Karpas-422 (cell line): ENCODE measurements around the gene PCSK7. TPM values are rescaled to one million over a fixed set of nuclear protein-coding genes. Genes with fewer than 3 reads are reported as not detected.
"Not testable (repeated sequence)": the region's sequence is repeated elsewhere in the genome, so short reads cannot be mapped to it uniquely, and the experiment has no call there.

Experiments
- DNase-seq: peaks from one replicate; pipeline ENCODE4 v3.0.0-alpha.2; 2015
- H2AFZ ChIP-seq: fragments of 200-600 bp; sonication (generic); 2 replicates; pipeline ENCODE4 v1.6.1; 2014; ENCODE audit warnings: antibody characterized with exemption, low read length, mixed read lengths
- H3K27ac ChIP-seq: fragments of 200-600 bp; sonication (generic); 2 replicates; pipeline ENCODE4 v1.5.1; 2014; ENCODE audit warnings: mild to moderate bottlenecking, low read length, moderate library complexity
- H3K27me3 ChIP-seq: fragments of 200-600 bp; sonication (generic); 2 replicates; pipeline ENCODE4 v1.6.1; 2014; ENCODE audit warnings: low read length, mixed read lengths
- H3K36me3 ChIP-seq: fragments of 200-600 bp; sonication (generic); 2 replicates; pipeline ENCODE4 v1.6.1; 2014; ENCODE audit warnings: low read length, mixed read lengths; ENCODE audit not compliant: insufficient read depth
- H3K4me1 ChIP-seq: fragments of 200-600 bp; sonication (generic); 2 replicates; pipeline ENCODE4 v1.6.1; 2014; ENCODE audit warnings: mild to moderate bottlenecking, low read length, mixed read lengths
- H3K4me2 ChIP-seq: fragments of 200-600 bp; sonication (generic); 2 replicates; pipeline ENCODE4 v1.6.1; 2014; ENCODE audit warnings: low read length, low read depth, mild to moderate bottlenecking; ENCODE audit not compliant: poor library complexity, severe bottlenecking
- H3K4me3 ChIP-seq: fragments of 200-600 bp; sonication (generic); 2 replicates; pipeline ENCODE4 v1.5.1; 2014; ENCODE audit warnings: mild to moderate bottlenecking, antibody characterized with exemption, low read length, mixed read lengths
- H3K79me2 ChIP-seq: fragments of 200-600 bp; sonication (generic); 2 replicates; pipeline ENCODE4 v1.6.1; 2014; ENCODE audit warnings: mild to moderate bottlenecking, low read length, mixed read lengths
- H3K9ac ChIP-seq: fragments of 200-600 bp; sonication (generic); 2 replicates; pipeline ENCODE4 v1.6.0; 2014; ENCODE audit warnings: low read length
- H3K9me2 ChIP-seq: fragments of 200-600 bp; sonication (generic), shearing (Covaris generic); replicated peaks from 2 replicates; pipeline ENCODE4 v1.6.0; 2014; ENCODE audit warnings: mild to moderate bottlenecking, low read length, moderate library complexity; ENCODE audit not compliant: insufficient read depth
- H3K9me3 ChIP-seq: fragments of 300-700, 200-600 bp; sonication (generic); 2 replicates; pipeline ENCODE4 v1.6.1; 2014; ENCODE audit warnings: low read length, mixed read lengths
- H4K20me1 ChIP-seq: fragments of 200-600 bp; sonication (generic); 2 replicates; pipeline ENCODE4 v1.6.1; 2014; ENCODE audit warnings: mild to moderate bottlenecking, antibody characterized with exemption, low read length, low read depth; ENCODE audit not compliant: insufficient read depth
- total RNA-seq: library from RNA; depleted of rRNA; stranded (reverse); fragments of >200 nt; shearing (Covaris generic); gene quantifications from 2 replicates; pipeline ENCODE4 v1.2.3, GENCODE V29; 2014; ENCODE audit warnings: low replicate concordance

Gene PCSK7
- total RNA-seq, 1 experiment from 2014 or later, result 14.3 TPM

DNA sequence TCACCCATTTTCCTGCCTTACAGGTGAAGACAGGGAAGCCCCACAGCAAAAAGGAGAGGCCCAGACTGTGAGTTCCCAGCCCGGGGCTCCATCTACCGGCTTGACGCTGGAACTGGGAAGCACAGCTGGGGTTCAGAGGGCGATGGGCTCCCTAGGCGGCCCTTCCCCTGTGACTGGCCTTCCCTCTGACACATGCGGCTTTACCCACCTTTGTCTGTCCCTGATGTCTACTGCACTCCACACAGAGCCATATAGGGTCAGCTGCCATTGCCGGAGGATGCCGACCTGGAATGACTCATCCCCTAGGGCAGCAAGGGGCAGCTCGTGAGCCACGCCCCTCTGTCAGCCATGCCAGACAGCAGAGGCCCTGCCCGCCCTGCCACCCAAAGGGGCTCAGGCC, 25.0 kb downstream of the PCSK7 start:
- not testable (repeated sequence) for H3K27ac ChIP-seq, H3K9me3 ChIP-seq, H4K20me1 ChIP-seq, DNase-seq, H3K36me3 ChIP-seq, H3K79me2 ChIP-seq, H3K4me2 ChIP-seq, H3K4me3 ChIP-seq, H2AFZ ChIP-seq, H3K27me3 ChIP-seq, H3K4me1 ChIP-seq, H3K9me2 ChIP-seq, H3K9ac ChIP-seq

DNA sequence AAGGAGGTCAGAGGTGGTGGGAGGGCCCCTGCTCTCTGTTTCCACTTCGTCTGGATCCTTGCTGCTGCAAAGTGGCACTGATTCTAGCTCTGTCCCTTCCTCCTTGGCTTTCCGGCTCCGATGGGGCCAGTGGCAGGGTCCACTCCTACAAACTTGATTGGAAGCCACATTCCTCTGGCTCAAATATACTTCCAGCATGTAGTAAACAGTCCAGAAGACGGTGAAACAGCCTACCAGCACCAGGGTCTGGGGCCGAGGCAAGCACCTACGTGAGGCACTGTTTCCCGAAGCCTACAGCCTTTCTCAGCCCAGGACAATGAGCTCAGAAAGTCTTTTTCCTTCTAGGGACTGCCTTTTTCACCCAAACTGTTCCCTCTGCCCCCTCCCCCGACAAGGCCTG, 25.8 kb downstream of the PCSK7 start:
- not testable (repeated sequence) for H3K4me1 ChIP-seq, H3K36me3 ChIP-seq, H3K4me2 ChIP-seq, H4K20me1 ChIP-seq, H3K79me2 ChIP-seq, H3K27me3 ChIP-seq, H2AFZ ChIP-seq, H3K27ac ChIP-seq, H3K9me3 ChIP-seq, H3K9ac ChIP-seq, H3K4me3 ChIP-seq, H3K9me2 ChIP-seq, DNase-seq

DNA sequence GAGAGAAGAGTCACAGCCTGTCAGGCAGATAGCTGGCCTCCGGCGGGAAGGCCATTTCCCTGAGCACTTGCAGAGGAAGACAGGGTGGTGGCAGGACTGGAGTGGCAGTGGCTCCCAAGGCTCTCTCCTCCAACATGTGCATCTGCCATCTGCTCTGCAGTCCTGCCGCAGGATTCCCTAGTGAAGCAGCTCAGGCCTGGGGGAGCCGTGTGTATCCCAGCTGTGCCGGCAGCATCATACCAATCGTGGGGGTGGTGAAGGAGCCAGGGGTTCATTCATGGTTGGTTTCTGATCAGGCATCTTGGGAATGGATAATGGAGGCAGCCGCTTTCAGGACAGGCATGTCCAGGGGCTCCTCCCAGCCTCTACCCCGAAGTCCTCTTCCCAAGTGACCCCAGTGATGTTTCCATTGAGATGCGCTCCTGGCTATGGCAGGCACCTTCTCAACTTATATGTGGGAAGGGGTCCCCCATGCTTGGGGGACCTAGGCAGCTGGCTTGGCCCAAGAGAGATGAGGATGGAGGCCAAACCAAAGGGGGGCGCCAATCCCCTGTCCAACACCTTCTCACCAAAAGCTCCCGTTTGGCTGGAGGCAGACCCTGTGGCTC, 26.6 kb downstream of the PCSK7 start:
- Histone ChIP-seq H3K79me2 (no peaks in the 10 kb centered on the region), H3K9me2 (no peaks in the 10 kb centered on the region), H3K4me1 (no peaks in the 10 kb centered on the region), H2AFZ (no peak overlapping the region), H4K20me1 (no peaks in the 10 kb centered on the region), H3K9ac (no peak overlapping the region), H3K4me3 (no peak overlapping the region), H3K9me3 (no peaks in the 10 kb centered on the region), H3K4me2 (no peak overlapping the region), H3K27ac (no peak overlapping the region), H3K36me3 (no peaks in the 10 kb centered on the region), H3K27me3 (no peaks in the 10 kb centered on the region)
- DNase-seq, result no peak

DNA sequence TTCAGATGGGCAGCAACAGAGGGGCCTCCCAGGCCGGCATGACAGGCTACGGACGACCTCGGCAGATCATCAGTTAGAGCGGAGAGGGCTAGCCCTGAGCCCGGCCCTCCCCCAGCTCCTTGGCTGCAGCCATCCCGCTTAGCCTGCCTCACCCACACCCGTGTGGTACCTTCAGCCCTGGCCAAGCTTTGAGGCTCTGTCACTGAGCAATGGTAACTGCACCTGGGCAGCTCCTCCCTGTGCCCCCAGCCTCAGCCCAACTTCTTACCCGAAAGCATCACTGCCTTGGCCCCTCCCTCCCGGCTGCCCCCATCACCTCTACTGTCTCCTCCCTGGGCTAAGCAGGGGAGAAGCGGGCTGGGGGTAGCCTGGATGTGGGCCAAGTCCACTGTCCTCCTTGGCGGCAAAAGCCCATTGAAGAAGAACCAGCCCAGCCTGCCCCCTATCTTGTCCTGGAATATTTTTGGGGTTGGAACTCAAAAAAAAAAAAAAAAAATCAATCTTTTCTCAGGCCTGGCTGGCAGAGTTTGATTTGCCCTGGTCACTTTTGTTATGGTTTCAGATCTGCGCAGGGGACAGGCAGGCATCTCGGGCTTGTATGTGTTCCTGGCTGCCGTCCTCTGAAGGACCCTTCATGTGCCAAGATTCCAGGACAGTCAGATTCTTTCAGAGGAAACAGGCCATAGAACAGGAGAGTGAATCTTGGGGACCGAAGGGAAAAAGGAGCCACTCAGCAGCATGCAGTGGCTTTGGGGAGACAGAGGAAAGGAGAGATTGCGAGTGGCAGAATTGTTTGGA, 27.4 kb downstream of the PCSK7 start:
- no peaks in the 10 kb centered on the region for H3K9me3 ChIP-seq
- H3K27me3 ChIP-seq, result no peaks in the 10 kb centered on the region
- no peaks in the 10 kb centered on the region for H3K79me2 ChIP-seq
- H4K20me1 ChIP-seq, result no peaks in the 10 kb centered on the region
- H3K9ac ChIP-seq, result no peak overlapping the region
- no peak overlapping the region for H2AFZ ChIP-seq
- DNase-seq, result peak; percentile 21
- H3K27ac ChIP-seq, result no peak overlapping the region
- H3K36me3 ChIP-seq, result no peaks in the 10 kb centered on the region
- H3K4me2 ChIP-seq, result no peak overlapping the region
- no peaks in the 10 kb centered on the region for H3K4me1 ChIP-seq
- no peak overlapping the region for H3K4me3 ChIP-seq
- no peaks in the 10 kb centered on the region for H3K9me2 ChIP-seq

DNA sequence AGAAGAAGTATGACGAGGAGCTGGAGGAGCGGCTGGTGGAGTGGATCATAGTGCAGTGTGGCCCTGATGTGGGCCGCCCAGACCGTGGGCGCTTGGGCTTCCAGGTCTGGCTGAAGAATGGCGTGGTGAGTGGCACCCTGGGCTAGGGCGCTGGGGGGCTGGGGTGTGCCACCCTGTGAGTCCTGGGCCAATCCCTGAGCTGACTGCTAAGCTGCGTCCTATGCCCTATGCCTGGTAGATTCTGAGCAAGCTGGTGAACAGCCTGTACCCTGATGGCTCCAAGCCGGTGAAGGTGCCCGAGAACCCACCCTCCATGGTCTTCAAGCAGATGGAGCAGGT, 28.8 kb downstream of the PCSK7 start:
- H3K36me3 ChIP-seq, result no peaks in the 10 kb centered on the region

DNA sequence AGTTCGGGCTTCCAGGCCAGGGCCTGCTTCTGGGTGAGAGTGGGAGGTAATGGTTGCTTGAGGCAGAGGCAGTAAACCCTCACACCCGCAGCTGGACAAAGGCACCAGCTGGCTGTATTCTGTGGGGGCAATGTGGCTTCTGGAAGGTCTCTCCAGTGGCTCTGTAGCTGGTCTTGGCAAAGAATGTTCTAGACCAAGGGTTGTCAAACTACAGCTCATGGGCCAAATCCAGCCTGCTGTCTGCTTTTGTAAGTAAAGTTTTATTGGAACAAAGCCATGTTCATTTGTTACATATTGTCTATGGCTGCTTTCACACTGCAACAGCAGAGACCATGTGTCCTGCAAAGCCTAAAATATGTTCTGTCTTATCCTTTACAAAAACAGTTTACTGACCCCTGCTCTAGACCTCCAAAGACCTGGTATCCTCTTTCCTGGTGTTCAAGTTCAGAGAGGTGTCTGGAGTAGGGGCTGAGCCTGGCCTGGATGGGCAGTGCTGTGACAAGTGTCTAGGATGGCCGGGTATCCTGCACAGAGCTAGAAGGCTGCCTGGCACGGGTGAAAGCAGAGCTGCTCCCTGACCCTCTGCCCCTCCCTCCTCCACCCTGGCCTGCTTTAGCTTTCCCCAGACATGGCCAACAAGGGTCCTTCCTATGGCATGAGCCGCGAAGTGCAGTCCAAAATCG, 29.3 kb downstream of the PCSK7 start:
- no peaks in the 10 kb centered on the region for H3K27me3 ChIP-seq
- no peak overlapping the region for H3K27ac ChIP-seq
- no peaks in the 10 kb centered on the region for H3K4me1 ChIP-seq
- peak; percentile 38 for DNase-seq
- no peak overlapping the region for H3K4me3 ChIP-seq
- no peaks in the 10 kb centered on the region for H3K79me2 ChIP-seq
- no peak overlapping the region for H2AFZ ChIP-seq
- no peaks in the 10 kb centered on the region for H3K9me3 ChIP-seq
- no peaks in the 10 kb centered on the region for H3K36me3 ChIP-seq
- no peak overlapping the region for H3K4me2 ChIP-seq
- no peaks in the 10 kb centered on the region for H3K9me2 ChIP-seq
- no peaks in the 10 kb centered on the region for H4K20me1 ChIP-seq
- no peak overlapping the region for H3K9ac ChIP-seq

More for the DNA sequence above, 28.8 kb downstream of the PCSK7 start:
- no peak overlapping the region for H3K27ac ChIP-seq
- no peak overlapping the region for H3K4me2 ChIP-seq
- H3K79me2 ChIP-seq, result no peaks in the 10 kb centered on the region
- no peaks in the 10 kb centered on the region for H3K4me1 ChIP-seq
- H3K9me3 ChIP-seq, result no peaks in the 10 kb centered on the region
- H3K9me2 ChIP-seq, result no peaks in the 10 kb centered on the region
- H3K4me3 ChIP-seq, result no peak overlapping the region
- no peaks in the 10 kb centered on the region for H4K20me1 ChIP-seq
- H3K9ac ChIP-seq, result no peak overlapping the region
- no peak for DNase-seq
- no peak overlapping the region for H2AFZ ChIP-seq
- no peaks in the 10 kb centered on the region for H3K27me3 ChIP-seq

DNA sequence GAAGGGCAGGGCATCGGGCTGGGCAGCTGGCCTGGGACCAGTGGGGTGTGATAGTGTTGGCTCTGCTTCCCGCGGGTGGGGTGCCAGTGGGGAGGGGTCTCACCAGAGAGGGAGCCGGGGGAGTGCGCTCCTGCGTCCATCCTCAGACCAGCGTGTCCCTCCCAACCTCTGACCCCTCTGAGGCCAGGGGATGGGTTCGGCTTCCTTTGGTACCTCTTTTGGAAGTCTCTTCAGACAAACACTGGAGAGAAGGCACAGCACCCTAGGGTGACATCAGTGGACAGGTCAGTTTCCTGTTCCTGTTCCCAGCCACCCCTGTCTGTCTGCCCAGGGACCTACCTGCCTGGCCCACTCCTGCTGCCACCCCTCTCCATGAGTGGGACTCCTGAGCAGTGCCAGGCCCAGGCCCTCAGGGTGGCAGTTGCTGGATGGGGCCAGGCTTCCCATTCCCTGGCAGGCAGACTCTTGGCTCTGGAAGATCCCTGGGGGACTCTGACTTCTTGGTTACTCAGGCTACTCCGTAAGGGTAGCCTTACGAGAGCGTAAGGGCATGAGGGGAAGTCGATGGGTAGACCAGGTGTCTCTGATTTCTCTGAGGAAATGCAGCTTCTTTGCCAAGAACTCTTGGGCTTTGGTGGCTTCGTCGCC, 30.1 kb downstream of the PCSK7 start:
- Histone ChIP-seq H4K20me1 (no peaks in the 10 kb centered on the region), H3K36me3 (no peaks in the 10 kb centered on the region), H3K79me2 (no peaks in the 10 kb centered on the region), H3K4me3 (no peak overlapping the region), H3K9me3 (no peaks in the 10 kb centered on the region), H3K27ac (no peak overlapping the region), H3K9me2 (no peaks in the 10 kb centered on the region), H3K9ac (no peak overlapping the region), H3K27me3 (no peaks in the 10 kb centered on the region), H3K4me2 (no peak overlapping the region), H3K4me1 (no peaks in the 10 kb centered on the region), H2AFZ (no peak overlapping the region)
- no peak for DNase-seq
